GM12892 (cell line): ENCODE results near the gene TRUB1.

ENCODE experiments used
- POLR2A ChIP-seq: IDR thresholded peaks from 2 replicates; pipeline ENCODE4 v1.6.1; 2011; ENCODE audit warnings: low read depth, low read length, control low read depth
- POLR2AphosphoS5 ChIP-seq: IDR thresholded peaks from 2 replicates; pipeline ENCODE4 v1.6.1; 2011; ENCODE audit warnings: low read depth, low read length, control low read depth

DNA sequence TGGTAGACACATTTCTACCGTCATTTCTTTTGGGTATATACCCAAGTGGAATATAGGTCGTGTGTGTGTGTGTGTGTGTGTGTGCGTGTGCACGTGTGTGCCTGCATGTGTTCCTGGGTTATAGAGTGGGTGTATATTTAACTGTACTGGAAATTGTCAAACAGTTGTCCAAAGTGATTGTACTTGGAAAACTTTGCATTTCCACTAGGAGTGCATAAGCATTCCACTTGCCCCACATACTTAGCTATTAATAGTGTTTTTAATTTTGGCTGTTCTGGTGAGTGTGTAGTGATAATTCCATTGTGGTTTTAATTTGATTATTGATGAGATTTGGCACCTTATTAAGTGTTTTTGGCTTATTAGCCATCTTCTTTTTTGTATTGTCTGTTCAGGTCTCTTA, 25.9 kb downstream of the TRUB1 start:
- no peak for TF ChIP-seq POLR2AphosphoS5
- no peak for TF ChIP-seq POLR2A
